ENCODE data around the gene ZCCHC3. TPM values are rescaled to one million over a fixed set of nuclear protein-coding genes. Genes with fewer than 3 reads are reported as not detected.

Gene ZCCHC3
- total RNA-seq, 1 donor from 2014 or later, result 23.3 TPM

- H3K27me3 ChIP-seq (ENCODE audit: control insufficient read depth, insufficient read depth, low read length), result no peaks in the 10 kb centered on the region
- DNase-seq (ENCODE audit: low read depth), result no peak
- H3K4me3 ChIP-seq (ENCODE audit: low read depth, low read length), result no peak overlapping the region
- no peaks in the 10 kb centered on the region for H3K36me3 ChIP-seq (ENCODE audit: control insufficient read depth, insufficient read depth, low read length)
- TF ChIP-seq, protein P1, sequence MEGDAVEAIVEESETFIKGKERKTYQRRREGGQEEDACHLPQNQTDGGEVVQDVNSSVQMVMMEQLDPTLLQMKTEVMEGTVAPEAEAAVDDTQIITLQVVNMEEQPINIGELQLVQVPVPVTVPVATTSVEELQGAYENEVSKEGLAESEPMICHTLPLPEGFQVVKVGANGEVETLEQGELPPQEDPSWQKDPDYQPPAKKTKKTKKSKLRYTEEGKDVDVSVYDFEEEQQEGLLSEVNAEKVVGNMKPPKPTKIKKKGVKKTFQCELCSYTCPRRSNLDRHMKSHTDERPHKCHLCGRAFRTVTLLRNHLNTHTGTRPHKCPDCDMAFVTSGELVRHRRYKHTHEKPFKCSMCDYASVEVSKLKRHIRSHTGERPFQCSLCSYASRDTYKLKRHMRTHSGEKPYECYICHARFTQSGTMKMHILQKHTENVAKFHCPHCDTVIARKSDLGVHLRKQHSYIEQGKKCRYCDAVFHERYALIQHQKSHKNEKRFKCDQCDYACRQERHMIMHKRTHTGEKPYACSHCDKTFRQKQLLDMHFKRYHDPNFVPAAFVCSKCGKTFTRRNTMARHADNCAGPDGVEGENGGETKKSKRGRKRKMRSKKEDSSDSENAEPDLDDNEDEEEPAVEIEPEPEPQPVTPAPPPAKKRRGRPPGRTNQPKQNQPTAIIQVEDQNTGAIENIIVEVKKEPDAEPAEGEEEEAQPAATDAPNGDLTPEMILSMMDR (IDR thresholded peaks at IDR 0.05; ENCODE audit: insufficient read depth, low read length, poor library complexity, severe bottlenecking), result no peak
Measured at GRCh38 chr20:308427-309038, 11.2 kb downstream of the ZCCHC3 start.

DNA sequence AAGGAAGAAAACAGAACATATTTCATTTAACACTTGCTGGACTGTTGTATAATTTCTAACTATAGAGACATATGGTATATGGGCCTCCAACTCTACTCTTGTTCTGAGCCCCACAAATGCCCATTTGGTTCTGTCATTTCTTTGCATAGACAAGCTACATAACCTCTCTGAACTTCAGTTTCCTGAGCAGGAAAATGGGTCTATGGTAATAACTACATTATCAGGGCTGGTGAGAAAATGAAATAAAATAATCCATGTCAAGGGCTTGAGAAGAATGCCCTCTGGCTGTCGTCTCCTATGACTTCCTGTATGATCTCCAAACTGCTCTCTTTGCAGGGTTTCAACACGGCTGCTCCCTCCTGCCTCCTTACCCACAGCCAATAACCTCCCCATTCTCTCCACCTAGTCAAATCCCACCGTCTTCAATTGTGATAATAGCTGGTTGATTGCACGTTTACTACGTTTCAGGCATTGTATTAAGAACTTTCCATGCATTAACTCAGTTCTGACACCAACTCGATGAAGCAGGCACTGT lies 12.0 kb downstream of the ZCCHC3 start:
- H3K4me3 ChIP-seq (ENCODE audit: low read depth, low read length), result peak overlapping the region; percentile 31
- no peak for DNase-seq (ENCODE audit: low read depth)
- TF ChIP-seq, protein P1 (IDR thresholded peaks at IDR 0.05; ENCODE audit: insufficient read depth, low read length, poor library complexity, severe bottlenecking), result no peak
- H3K36me3 ChIP-seq (ENCODE audit: control insufficient read depth, insufficient read depth, low read length), result no peaks in the 10 kb centered on the region
- H3K27me3 ChIP-seq (ENCODE audit: control insufficient read depth, insufficient read depth, low read length), result no peaks in the 10 kb centered on the region

GRCh38 chr20:309841-310644 lies 12.7 kb downstream of the ZCCHC3 start:
- Histone ChIP-seq H3K27me3 (ENCODE audit: control insufficient read depth, insufficient read depth, low read length) (no peaks in the 10 kb centered on the region), H3K36me3 (ENCODE audit: control insufficient read depth, insufficient read depth, low read length) (no peaks in the 10 kb centered on the region), H3K4me3 (ENCODE audit: low read depth, low read length) (peak overlapping the region; percentile 31)
- TF ChIP-seq, protein P1 (IDR thresholded peaks at IDR 0.05; ENCODE audit: insufficient read depth, low read length, poor library complexity, severe bottlenecking), result no peak
- peak; percentile 98 for DNase-seq (ENCODE audit: low read depth)

DNA sequence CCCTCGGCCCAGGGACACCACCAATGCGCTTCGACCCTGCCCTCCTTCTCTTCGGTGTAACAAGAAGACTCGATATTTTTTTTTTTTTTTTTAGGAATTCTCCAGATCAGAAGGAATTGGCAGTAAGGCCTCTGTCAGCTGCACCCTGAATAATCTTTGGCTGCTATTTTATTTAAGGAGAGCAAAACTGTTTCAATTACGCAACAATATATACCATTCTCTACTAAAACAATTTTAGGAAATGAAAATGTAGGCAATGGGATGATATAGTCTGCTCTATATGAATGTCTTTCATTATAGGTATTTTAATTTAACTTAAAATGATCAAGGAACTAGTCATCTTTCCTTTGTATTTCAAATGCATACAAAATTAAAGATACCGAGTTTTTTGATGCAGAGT lies 13.3 kb downstream of the ZCCHC3 start:
- Histone ChIP-seq H3K4me3 (ENCODE audit: low read depth, low read length) (no peak overlapping the region), H3K36me3 (ENCODE audit: control insufficient read depth, insufficient read depth, low read length) (no peaks in the 10 kb centered on the region), H3K27me3 (ENCODE audit: control insufficient read depth, insufficient read depth, low read length) (no peaks in the 10 kb centered on the region)
- DNase-seq (ENCODE audit: low read depth), result no peak
- TF ChIP-seq, protein P1 (IDR thresholded peaks at IDR 0.05; ENCODE audit: insufficient read depth, low read length, poor library complexity, severe bottlenecking), result no peak

DNA sequence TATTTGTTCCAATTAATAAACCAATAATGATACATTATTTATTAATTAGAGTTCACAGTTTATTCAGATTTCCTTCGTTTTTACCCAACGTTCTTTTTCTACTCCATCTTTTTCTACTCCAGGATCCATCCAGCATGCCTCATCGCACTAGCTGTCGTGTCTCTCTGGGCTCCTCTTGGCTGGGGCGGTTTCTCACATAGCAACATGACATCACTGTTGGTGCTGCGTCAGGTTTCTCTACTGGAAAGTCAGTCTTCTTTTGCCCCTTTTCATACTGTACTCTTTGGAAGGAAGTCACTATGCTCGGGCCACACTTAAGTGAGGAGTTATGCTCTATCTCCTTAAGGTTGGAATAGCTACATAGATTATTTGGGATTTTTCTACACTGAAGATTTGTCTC lies 14.2 kb downstream of the ZCCHC3 start:
- DNase-seq (ENCODE audit: low read depth), result no peak
- no peaks in the 10 kb centered on the region for H3K36me3 ChIP-seq (ENCODE audit: control insufficient read depth, insufficient read depth, low read length)
- TF ChIP-seq, protein P1 (IDR thresholded peaks at IDR 0.05; ENCODE audit: insufficient read depth, low read length, poor library complexity, severe bottlenecking), result no peak
- no peak overlapping the region for H3K4me3 ChIP-seq (ENCODE audit: low read depth, low read length)
- H3K27me3 ChIP-seq (ENCODE audit: control insufficient read depth, insufficient read depth, low read length), result no peaks in the 10 kb centered on the region
